ENCODE data around the gene CNEP1R1.

CNEP1R1 gene

DNA sequence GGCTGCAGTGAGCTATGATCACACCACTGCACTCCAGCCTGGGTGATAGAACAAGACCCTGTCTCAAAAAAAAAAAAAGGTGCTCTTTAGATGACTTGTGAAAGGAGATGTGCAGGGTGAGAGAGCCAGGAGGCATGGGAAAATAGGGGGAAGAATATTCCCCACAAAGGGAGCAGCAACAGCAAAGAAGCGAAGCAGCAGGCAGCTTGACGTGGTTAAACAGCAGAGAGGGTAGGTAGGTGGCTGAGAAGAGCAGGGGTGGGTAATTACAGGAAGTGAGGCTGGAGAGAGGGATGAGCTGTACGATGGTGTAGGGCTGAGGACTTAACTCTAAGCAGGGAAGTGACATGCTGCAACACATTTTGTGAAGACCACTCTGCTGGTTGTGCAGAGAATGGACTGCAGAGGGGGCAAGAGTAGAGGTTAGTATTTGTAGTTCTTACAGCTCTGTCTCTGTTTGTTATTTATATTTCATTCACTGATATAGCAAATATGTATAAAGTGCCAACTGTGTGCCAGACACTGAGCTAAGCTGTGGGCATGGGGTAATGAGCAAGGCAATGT lies 42.3 kb downstream of the CNEP1R1 start:
- DNase-seq (ENCODE audit: low spot score), result peak; percentile 57
- TF ChIP-seq, protein P1, sequence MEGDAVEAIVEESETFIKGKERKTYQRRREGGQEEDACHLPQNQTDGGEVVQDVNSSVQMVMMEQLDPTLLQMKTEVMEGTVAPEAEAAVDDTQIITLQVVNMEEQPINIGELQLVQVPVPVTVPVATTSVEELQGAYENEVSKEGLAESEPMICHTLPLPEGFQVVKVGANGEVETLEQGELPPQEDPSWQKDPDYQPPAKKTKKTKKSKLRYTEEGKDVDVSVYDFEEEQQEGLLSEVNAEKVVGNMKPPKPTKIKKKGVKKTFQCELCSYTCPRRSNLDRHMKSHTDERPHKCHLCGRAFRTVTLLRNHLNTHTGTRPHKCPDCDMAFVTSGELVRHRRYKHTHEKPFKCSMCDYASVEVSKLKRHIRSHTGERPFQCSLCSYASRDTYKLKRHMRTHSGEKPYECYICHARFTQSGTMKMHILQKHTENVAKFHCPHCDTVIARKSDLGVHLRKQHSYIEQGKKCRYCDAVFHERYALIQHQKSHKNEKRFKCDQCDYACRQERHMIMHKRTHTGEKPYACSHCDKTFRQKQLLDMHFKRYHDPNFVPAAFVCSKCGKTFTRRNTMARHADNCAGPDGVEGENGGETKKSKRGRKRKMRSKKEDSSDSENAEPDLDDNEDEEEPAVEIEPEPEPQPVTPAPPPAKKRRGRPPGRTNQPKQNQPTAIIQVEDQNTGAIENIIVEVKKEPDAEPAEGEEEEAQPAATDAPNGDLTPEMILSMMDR (IDR thresholded peaks at IDR 0.05; ENCODE audit: extremely low read depth, missing control alignments), result peak; percentile 28

- TF ChIP-seq, protein P1 (IDR thresholded peaks at IDR 0.05; ENCODE audit: extremely low read depth, missing control alignments), result no peak
- no peak for DNase-seq (ENCODE audit: low spot score)
Observed at GRCh38 chr16:50068550-50068949, 43.5 kb downstream of the CNEP1R1 start.

DNA sequence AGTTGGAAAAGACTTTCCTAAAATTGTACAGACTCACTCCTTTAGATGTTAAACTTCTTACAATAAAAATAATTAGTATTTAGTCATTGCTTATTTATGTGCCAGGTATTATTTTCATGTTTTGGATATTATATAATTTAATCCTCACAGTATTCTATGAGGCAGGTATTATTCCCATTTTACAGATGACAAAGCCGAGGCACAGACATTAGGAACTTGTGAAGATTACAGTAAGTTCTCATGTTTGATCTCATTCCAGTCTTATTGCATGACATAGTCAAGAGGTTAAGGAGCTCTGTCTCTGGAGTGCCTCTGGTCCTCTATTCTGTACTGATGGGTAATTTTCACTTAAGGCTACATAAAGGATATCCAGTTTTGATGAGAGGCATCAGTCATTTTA lies 44.0 kb downstream of the CNEP1R1 start:
- DNase-seq (ENCODE audit: low spot score), result no peak

DNA sequence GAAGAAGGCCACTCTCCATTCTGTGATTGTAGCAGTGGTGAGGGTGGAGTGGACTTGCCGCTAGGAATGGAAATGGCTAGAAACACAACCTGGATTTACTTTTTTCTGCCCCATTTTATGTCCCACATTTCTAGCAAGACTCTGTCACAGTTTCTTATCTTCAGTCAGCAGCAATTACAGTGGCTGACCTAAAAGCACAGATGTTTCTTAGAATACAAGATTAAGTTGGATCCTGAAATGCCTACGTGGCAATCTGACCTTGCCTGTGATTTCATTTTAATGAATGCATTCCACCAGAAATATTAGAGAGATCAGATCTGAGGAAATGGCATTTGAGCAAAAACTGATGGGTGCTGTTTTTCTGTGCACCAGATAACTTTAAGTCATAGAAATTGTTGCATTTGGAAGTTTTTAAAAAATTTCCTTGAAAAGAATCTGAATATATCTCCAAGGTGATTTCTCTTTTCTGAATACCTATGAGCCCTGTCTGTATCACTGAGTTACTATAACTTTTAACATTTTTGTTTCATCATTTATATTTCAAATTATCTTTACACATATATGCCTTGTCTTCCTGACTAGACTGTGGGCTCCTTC lies 46.1 kb downstream of the CNEP1R1 start:
- DNase-seq (ENCODE audit: low spot score), result no peak
- TF ChIP-seq, protein P1 (IDR thresholded peaks at IDR 0.05; ENCODE audit: extremely low read depth, missing control alignments), result no peak

More for the DNA sequence above, 44.0 kb downstream of the CNEP1R1 start:
- TF ChIP-seq, protein P1 (IDR thresholded peaks at IDR 0.05; ENCODE audit: extremely low read depth, missing control alignments), result no peak

- DNase-seq (ENCODE audit: low spot score), result no peak
- TF ChIP-seq, protein P1 (IDR thresholded peaks at IDR 0.05; ENCODE audit: extremely low read depth, missing control alignments), result no peak
Observed at GRCh38 chr16:50072730-50073129, 47.7 kb downstream of the CNEP1R1 start.

DNA sequence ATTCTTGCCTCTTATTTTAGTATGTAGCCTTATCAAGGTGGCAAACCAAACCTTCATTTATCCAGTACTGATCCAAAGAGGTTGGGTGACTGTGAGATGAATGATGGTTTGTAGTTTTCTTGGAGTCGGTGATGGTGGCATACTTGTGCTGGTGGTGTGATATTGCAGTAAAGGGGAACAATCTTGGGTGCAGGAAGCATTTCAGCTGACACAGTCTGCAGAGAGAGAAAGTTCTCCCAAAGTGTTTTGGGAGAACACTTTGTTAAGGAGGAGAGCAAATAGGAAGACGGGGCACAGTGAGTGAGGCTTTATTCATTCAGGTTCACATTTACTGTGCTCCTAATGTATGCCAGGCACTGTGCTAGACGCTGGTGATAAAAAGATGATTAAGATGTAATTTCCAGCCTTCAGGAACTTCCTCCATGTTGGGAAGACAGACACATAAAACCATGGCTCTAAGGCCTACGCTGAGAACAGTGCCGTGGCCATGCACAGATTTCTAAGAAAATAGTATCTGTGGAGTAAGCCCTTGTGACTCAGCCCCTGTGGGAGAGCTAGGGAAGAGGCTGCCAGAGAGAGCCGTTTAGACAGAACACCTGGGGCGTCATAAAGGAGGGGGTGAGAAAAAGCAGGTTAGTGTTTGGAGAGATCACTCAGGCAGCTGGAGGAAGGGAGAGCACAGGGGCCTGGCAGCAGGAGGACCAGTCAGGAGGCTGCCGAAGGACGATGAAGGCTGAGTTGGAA lies 54.5 kb downstream of the CNEP1R1 start:
- DNase-seq (ENCODE audit: low spot score), result no peak
- TF ChIP-seq, protein P1 (IDR thresholded peaks at IDR 0.05; ENCODE audit: extremely low read depth, missing control alignments), result no peak

DNA sequence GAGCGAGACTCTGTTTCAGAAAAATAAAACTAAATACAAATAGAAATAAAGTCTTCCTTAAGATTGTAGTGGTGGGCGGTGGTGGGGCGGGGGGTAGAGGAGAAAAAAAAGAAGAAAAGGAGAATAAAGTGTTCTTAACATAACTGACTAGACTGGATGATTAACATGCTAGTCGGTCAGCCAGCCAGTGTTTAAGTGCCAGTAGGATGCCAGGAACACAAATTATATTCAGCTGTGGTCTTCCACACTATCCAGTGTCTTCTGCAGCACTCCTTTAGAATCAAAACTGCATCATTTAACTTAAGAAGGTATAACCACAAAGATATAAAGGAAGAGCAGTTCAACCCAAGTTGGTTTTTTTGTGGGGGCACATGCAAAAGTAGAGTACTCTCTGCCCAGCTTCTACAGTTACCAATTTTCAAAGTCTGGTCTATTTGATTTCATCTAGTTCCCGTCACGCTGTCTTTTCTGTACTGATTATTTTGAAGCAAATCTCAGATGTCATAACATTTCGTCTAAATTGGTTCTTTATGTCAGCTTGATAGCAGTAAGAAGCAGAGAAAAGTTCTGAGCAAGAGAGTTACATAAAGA lies 56.5 kb downstream of the CNEP1R1 start:
- TF ChIP-seq, protein P1 (IDR thresholded peaks at IDR 0.05; ENCODE audit: extremely low read depth, missing control alignments), result no peak

More for the DNA sequence above, 56.5 kb downstream of the CNEP1R1 start:
- no peak for DNase-seq (ENCODE audit: low spot score)

Data from GM20000 (cell line).